Astrocyte (in vitro differentiated cells and primary cell): Measurements from ENCODE around the gene EML1.

Experiments
- CTCF ChIP-seq: IDR thresholded peaks from 2 replicates; pipeline ENCODE4 v1.5.1; 2011; ENCODE audit warnings: low read depth, mild to moderate bottlenecking, inconsistent platforms, low read length, moderate library complexity; ENCODE audit not compliant: insufficient read depth
- EZH2 ChIP-seq: IDR thresholded peaks from 2 replicates; pipeline ENCODE4 v1.6.1; 2012; ENCODE audit warnings: mild to moderate bottlenecking, low read length, inconsistent platforms; ENCODE audit not compliant: insufficient read depth

DNA sequence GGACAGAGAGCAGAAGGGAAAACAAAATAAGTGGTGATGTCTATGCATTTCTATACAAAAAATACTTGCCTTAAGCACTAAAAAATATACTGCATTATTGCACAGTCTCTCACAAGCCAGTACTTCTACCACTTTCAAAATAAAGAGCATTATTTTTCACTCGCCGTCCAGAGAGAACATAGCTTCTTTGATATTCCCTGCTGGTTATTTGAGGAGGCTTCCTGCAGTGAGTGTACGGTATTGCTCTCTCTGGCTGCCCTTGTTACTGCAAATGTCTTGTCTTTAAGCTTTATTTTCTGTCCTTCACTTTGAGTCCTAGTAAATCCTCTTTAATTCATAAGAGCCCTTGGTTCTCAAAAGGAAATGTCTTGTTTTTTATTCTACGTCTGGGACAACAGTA lies 81.1 kb downstream of the EML1 start:
- TF ChIP-seq CTCF (no peak), EZH2 (no peak)
